ENCODE results near the gene RGMA.

Gene RGMA

DNA sequence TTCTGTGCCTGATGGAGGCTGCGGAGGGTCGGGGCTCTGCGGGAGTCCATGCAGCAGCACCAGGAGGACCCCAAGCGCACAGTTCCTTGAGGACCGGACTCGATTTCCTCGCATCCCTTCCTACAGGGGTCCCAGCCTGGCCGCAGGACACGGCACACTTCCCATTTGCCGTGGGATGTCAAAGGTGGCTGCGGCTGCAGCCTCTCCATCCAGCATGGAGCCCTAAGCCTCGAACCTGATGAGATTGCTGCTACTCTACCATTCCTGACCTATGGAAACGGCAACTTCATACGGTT is 40.6 kb downstream of the RGMA start:
- TF ChIP-seq, protein P1, sequence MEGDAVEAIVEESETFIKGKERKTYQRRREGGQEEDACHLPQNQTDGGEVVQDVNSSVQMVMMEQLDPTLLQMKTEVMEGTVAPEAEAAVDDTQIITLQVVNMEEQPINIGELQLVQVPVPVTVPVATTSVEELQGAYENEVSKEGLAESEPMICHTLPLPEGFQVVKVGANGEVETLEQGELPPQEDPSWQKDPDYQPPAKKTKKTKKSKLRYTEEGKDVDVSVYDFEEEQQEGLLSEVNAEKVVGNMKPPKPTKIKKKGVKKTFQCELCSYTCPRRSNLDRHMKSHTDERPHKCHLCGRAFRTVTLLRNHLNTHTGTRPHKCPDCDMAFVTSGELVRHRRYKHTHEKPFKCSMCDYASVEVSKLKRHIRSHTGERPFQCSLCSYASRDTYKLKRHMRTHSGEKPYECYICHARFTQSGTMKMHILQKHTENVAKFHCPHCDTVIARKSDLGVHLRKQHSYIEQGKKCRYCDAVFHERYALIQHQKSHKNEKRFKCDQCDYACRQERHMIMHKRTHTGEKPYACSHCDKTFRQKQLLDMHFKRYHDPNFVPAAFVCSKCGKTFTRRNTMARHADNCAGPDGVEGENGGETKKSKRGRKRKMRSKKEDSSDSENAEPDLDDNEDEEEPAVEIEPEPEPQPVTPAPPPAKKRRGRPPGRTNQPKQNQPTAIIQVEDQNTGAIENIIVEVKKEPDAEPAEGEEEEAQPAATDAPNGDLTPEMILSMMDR (conservative IDR thresholded peaks at IDR 0.05; ENCODE audit: low read depth, low read length), result no peak
- H3K4me3 ChIP-seq (ENCODE audit: low read length), result no peak overlapping the region
- no peak for DNase-seq (ENCODE audit: low read depth)

DNA sequence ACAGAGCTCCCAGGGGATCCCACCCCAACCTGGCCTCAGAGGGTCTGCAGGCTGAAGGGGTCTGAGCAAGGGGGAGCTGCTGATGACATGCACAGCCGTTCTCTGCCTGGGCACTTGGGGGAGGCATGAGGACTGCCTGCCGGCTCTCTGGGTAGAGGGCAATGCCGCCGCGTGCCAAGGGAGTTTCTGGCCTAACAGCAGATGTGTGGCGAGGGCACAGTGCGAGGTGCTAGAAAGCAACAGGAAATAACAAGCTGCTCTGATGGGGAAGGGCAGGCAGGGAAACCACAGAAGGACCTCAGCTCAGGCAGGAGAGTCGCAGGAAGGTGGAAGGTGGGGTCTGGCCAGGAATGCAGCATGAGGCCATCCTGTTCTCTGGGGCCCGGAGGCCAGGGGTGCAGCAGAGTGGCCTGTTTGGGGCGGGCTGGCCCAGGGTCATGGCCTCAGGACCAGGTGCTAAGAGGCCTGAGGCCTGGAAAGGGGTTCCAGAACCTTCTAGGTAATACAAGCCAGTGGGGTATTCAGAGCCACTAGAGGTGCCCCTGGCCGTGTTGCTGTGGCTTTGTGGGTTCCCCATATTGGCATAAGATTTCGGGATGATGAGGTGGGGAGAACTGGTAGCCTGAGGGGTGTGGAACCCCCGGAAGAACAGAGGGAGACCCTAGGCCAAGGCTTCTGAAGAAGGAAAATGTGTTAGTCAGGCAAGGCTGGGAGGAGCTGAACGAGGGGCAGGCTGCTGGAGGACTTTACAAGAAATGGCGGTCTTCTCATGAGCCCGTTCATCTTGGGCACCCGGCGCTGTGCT is 41.2 kb downstream of the RGMA start:
- H3K4me3 ChIP-seq (ENCODE audit: low read length), result no peak overlapping the region
- no peak for DNase-seq (ENCODE audit: low read depth)
- TF ChIP-seq, protein P1 (conservative IDR thresholded peaks at IDR 0.05; ENCODE audit: low read depth, low read length), result no peak

DNA sequence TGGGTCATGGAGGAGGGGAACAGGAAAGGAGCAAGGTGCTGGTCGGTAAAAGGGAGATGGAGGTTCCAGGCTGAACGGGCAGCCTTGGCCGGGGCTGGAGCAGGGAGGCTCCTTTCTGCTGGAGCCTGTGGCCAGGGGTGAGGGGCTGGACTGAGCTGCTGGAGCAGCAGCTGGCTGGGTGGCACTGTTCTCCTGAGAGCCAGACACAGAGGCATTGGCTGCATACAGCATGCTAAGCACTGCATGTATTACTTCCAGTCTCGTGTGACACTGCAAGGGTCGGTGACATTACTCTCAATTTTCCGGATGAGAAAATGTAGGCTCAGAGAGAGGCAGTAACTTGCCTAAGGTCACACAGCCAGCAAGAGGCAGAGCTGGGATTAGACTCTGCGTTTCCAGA is 42.3 kb downstream of the RGMA start:
- no peak for DNase-seq (ENCODE audit: low read depth)
- TF ChIP-seq, protein P1 (conservative IDR thresholded peaks at IDR 0.05; ENCODE audit: low read depth, low read length), result no peak
- no peak overlapping the region for H3K4me3 ChIP-seq (ENCODE audit: low read length)

DNA sequence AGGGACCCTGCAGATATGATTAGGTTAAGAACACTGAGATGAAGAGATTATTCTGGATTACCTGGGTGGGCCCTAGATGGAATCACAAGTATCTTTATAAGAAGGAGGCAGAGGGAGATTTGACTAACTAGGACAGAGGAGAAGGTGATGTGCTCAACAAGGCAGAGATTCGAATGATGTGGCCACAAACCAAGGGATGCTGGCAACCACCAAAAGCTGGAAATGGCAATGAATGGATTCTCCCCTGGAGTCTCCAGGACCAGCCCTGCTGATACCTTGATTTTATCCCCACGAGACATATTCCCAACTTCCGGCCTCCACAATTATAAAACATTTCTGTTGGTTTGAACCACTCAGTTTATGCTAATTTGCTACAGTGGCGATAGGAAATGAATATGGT is 42.9 kb downstream of the RGMA start:
- H3K4me3 ChIP-seq (ENCODE audit: low read length), result no peak overlapping the region
- no peak for DNase-seq (ENCODE audit: low read depth)
- TF ChIP-seq, protein P1 (conservative IDR thresholded peaks at IDR 0.05; ENCODE audit: low read depth, low read length), result no peak

DNA sequence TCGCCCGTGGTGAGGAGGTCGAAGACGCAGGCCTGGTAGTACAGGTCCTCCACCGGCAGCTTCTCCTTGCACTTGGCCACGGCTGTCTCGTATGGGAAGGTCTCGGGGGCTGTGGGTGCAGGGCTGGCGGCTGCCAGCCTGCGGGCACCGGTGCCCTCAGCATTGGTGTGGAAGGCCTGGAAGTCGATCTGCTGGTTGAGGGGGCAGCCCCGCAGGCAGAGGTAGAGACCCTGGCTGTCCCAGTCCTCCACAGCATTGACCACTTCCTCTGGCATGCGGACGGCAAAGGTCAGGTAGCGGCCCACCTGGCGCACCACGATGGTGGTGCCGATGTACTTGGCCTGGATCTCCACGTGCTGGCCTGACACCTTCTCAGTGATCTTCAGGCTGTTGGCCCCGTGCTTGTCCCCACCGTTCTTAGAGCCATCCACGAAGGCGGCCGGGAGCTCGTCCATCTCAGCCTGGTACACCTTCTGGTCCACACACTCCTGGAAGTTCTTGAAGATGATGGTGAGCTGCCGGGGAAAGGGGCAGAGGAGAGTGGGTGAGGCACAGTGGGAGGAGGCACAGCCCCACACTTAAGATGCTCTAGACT is 43.7 kb downstream of the RGMA start:
- TF ChIP-seq, protein P1 (conservative IDR thresholded peaks at IDR 0.05; ENCODE audit: low read depth, low read length), result no peak
- no peak for DNase-seq (ENCODE audit: low read depth)
- H3K4me3 ChIP-seq (ENCODE audit: low read length), result no peak overlapping the region

DNA sequence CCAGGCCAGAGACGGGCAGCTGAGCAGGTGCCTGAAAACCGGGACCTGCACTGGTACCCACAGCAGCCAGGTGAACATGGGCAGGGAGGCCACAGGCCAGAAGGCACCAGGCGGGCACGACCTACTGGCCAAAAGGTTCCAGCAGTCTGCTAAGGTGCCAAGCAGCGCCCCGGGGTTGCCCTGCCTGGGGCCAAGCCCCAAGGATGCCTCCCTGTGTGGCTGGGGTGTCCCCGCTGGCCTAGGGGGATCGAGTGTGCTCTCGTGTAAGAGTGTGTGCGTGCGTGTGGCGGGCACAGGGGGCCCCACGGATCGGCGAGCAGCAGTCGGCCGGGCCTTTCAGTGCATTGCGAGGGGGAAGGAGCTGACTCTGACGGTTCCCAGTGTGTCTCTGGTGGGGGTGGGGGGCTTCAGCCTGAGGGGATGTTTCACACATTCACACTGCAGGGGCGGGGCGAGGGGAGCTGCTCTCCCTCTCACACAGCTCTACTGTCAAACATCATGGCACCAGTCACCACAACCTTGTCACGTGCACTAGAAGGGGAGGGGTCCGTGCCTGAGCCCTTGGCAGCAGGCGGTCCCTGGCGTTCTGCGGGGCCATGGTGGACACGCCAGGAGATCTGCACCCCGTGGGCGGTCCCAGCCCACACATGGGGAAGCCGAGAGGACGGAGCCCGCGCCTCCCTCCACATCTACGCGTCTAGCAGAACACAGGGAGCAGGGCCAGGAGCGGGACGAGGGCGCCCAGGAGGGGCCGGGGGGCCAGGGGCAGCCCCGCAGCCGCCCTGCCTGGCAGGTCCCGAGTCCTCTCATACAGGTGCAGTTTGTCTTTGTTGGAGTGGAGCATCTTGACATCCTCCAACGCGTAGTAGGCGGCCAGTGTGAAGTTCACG is 44.5 kb downstream of the RGMA start:
- H3K4me3 ChIP-seq (ENCODE audit: low read length), result no peak overlapping the region
- TF ChIP-seq, protein P1 (conservative IDR thresholded peaks at IDR 0.05; ENCODE audit: low read depth, low read length), result no peak
- DNase-seq (ENCODE audit: low read depth), result no peak
